GM21529 (cell line): ENCODE results near the gene FKBP14.
"Not testable (repeated sequence)": the region's sequence is repeated elsewhere in the genome, so short reads cannot be mapped to it uniquely, and the experiment has no call there.

ENCODE experiments used
- ATAC-seq: cut with Tn5 transposase; IDR thresholded peaks from one replicate; pipeline ENCODE4 v1.9.1; 2021; ENCODE audit not compliant: unreplicated experiment

Gene FKBP14

DNA sequence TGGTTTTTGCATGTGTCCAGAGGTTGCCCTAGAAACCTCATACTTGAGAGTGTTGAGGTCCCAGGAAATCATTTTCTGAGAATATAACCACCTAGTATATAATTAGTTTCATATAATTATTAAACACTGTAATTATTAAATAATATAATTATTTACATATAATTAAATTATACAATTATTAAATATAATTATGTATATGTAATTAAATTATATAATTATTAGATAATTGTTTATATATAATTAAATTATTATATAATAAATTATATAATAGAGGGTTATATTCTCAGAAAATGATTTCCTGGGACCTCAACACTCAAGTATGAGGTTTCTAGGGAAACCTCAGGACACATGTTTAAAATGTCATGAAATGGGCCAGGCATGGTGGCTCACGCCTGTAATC lies 64.5 kb downstream of the FKBP14 start:
- ATAC-seq: no peak

DNA sequence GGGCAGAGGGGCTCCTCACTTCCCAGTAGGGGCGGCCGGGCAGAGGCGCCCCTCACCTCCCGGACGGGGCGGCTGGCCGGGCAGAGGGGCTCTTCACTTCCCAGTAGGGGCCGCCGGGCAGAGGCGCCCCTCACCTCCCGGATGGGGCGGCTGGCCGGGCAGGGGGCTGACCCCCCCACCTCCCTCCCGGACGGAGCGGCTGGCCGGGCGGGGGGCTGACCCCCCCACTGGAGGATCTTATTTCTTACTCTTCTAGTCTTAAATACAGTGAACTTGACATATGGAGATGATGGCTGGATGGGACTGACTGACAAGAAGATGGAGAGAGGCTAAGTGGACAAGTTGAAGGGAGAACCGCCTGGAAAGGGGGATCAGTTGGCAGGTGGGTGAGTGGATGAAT lies 64.9 kb downstream of the FKBP14 start:
- ATAC-seq: not testable (repeated sequence)
